Right atrium auricular region (tissue), 2 donors: ENCODE measurements around the gene NHS. TPM values are rescaled to one million over a fixed set of nuclear protein-coding genes. Genes with fewer than 3 reads are reported as not detected.
"Not testable (repeated sequence)": the region's sequence is repeated elsewhere in the genome, so short reads cannot be mapped to it uniquely, and the experiment has no call there.

Experiments used
- DNase-seq: peaks from one replicate; pipeline ENCODE4 v3.0.0-alpha.2; 2019; ENCODE audit warnings: low spot score
- H3K27ac ChIP-seq, 2 donors: fragments of 200-600 bp; sonication (generic); 1 replicate in 1 of 2; 2 replicates in 1 of 2; pipeline ENCODE4 v1.5.1; 2016 to 2019
- H3K27me3 ChIP-seq, 2 donors: fragments of 200-600 bp; sonication (generic); one replicate each; pipeline versions ENCODE4 v1.5.1 to v1.6.0; 2017 to 2019
- H3K36me3 ChIP-seq: fragments of 200-600 bp; sonication (generic); one replicate; pipeline ENCODE4 v1.5.1; 2016
- H3K4me1 ChIP-seq, 2 donors: fragments of 200-600 bp; sonication (generic); one replicate each; pipeline versions ENCODE4 v1.5.1 to v1.6.0; 2017 to 2019
- H3K4me3 ChIP-seq, 2 donors: fragments of 200-600 bp; sonication (generic); 1 replicate in 1 of 2; 2 replicates in 1 of 2; pipeline ENCODE4 v1.5.1; 2017 to 2019; ENCODE audit warnings: mild to moderate bottlenecking in 1 of 2, moderate library complexity in 1 of 2
- H3K9me3 ChIP-seq, 2 donors: fragments of 200-600 bp; sonication (generic); one replicate each; pipeline ENCODE4 v1.5.1; 2019
- total RNA-seq, 2 donors: library from RNA; depleted of rRNA; stranded (reverse); fragments of >200 nt; gene quantifications; one replicate each; pipeline ENCODE4 v1.1.0, GENCODE V29; 2016
- TF ChIP-seq, protein P1 (sequence below), 2 donors: fragments of 200-600 bp; sonication (generic); IDR thresholded peaks; one replicate each; pipeline ENCODE4 v1.5.1; 2019; ENCODE audit warnings: antibody characterized with exemption in 2 of 2

The NHS gene
- total RNA-seq, 2 donors from 2014 or later, result 0.59 to 2.0 TPM

DNA sequence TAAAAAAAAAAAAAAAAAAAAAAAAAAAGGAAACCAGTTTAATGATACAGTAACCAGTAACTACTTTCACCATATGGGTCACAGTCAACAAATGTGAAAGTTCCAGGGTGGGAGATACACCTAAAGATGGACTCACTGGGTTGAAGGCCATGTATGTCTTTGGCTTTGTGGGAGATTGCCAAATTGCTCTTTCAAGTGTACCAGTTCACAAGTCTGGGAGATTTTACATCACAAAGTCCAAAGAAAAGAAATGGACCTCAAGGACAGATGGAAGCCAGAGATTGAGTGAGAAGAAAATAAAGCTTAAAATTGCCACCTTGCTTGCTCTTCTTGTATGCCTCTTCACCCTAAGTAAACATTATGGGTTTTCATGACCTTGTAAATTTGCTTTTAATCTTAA is 65.3 kb downstream of the NHS start:
- Histone ChIP-seq H3K27ac (no peak overlapping the region), H3K4me1 (no peaks in the 10 kb centered on the region), H3K36me3 (no peaks in the 10 kb centered on the region), H3K9me3 (no peaks in the 10 kb centered on the region), H3K4me3 (no peak overlapping the region), H3K27me3 (no peaks in the 10 kb centered on the region)
- TF ChIP-seq, protein P1, sequence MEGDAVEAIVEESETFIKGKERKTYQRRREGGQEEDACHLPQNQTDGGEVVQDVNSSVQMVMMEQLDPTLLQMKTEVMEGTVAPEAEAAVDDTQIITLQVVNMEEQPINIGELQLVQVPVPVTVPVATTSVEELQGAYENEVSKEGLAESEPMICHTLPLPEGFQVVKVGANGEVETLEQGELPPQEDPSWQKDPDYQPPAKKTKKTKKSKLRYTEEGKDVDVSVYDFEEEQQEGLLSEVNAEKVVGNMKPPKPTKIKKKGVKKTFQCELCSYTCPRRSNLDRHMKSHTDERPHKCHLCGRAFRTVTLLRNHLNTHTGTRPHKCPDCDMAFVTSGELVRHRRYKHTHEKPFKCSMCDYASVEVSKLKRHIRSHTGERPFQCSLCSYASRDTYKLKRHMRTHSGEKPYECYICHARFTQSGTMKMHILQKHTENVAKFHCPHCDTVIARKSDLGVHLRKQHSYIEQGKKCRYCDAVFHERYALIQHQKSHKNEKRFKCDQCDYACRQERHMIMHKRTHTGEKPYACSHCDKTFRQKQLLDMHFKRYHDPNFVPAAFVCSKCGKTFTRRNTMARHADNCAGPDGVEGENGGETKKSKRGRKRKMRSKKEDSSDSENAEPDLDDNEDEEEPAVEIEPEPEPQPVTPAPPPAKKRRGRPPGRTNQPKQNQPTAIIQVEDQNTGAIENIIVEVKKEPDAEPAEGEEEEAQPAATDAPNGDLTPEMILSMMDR (IDR thresholded peaks at IDR 0.05), result no peak
- no peak for DNase-seq

DNA sequence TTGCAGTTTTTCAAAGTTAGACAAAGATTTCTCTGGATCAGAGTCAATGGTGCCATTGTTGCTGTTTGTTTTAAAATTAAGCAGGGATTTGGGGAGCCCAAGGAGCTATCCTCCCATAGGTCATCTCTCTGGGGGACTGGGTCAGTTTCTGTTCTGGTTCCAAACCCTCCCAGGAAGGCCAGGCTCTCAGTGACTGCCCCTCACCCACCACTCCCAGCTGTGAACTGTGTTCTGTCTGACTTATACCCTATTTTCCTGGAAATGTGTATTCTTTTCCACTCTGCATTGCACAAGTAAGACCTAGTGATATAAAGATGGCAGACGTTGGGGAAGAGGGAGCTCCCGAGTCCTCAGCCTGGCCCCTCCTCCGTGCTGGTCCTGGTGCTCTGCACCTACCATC is 65.8 kb downstream of the NHS start:
- Histone ChIP-seq H3K4me3 (no peak overlapping the region), H3K4me1 (no peaks in the 10 kb centered on the region), H3K27me3 (no peaks in the 10 kb centered on the region), H3K27ac (no peak overlapping the region), H3K9me3 (no peaks in the 10 kb centered on the region), H3K36me3 (no peaks in the 10 kb centered on the region)
- TF ChIP-seq, protein P1 (IDR thresholded peaks at IDR 0.05), result no peak
- DNase-seq, result no peak

DNA sequence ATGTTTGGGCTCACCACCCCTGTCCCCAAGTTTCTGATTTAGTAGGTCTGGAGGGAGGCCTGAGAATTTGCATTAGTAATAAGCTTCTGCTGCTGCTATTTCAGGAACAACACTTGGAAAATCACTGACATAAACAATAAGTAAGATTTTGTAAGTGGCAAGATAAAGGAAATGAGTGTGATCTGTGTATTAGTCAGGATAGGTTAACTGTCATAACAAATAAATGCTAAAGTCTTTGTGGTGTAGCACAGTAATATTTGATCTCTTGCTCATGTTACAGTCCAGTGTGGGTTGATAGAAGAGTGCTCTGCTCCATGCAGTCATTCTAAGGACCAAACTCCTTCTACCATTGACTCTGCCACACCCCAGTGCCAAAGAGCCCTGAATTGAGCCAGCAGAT is 67.0 kb downstream of the NHS start:
- Histone ChIP-seq H3K4me3 (no peak overlapping the region), H3K36me3 (no peaks in the 10 kb centered on the region), H3K27ac (no peak overlapping the region), H3K27me3 (no peaks in the 10 kb centered on the region), H3K4me1 (no peaks in the 10 kb centered on the region), H3K9me3 (no peaks in the 10 kb centered on the region)
- TF ChIP-seq, protein P1 (IDR thresholded peaks at IDR 0.05), result no peak
- DNase-seq, result no peak

DNA sequence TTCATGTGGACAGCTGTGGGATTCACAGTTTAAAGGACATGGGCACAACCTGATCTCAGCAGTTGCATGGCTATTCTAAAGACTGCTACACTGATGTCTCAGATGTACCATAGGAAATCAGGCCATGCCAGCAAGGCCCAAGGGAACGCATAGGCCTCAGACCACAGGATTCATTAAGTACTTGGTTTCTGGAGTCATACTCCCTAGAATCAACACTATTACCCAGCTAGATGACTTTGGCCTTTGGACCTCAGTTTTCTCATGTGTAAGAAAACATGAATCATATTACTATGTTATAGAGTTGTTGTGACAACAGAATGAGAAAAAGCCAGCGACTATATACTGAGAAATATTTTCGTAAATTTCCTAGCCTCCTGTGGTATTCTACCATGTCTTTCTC is 67.9 kb downstream of the NHS start:
- no peaks in the 10 kb centered on the region for H3K27me3 ChIP-seq
- no peaks in the 10 kb centered on the region for H3K9me3 ChIP-seq
- no peak overlapping the region for H3K4me3 ChIP-seq
- no peak overlapping the region for H3K27ac ChIP-seq
- no peak for DNase-seq
- no peaks in the 10 kb centered on the region for H3K4me1 ChIP-seq
- TF ChIP-seq, protein P1 (IDR thresholded peaks at IDR 0.05), result no peak
- no peaks in the 10 kb centered on the region for H3K36me3 ChIP-seq

DNA sequence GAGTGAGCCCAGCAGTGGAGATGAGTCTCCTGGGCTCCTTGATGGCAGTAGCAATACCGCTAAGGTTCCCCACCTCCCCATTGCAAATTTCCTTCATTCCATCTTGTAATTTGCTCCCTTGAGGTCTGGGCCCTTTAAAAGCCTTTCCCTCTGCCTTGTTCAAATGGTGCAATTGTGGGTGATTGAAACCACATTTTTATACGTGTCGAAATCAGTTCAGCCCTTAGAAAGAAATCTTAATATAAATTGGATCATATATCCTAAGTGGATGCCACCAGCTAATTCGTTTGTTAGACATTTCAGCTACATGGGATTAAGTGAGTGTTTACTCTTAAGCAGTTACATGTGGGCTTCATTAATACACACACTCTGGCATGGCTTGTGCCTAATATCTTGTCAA is 68.6 kb downstream of the NHS start:
- DNase-seq, result no peak
- H3K36me3 ChIP-seq, result no peaks in the 10 kb centered on the region
- H3K27ac ChIP-seq, result no peak overlapping the region
- H3K27me3 ChIP-seq, result no peaks in the 10 kb centered on the region
- H3K9me3 ChIP-seq, result no peaks in the 10 kb centered on the region
- TF ChIP-seq, protein P1 (IDR thresholded peaks at IDR 0.05), result no peak
- H3K4me1 ChIP-seq, result no peaks in the 10 kb centered on the region
- H3K4me3 ChIP-seq, result no peak overlapping the region

DNA sequence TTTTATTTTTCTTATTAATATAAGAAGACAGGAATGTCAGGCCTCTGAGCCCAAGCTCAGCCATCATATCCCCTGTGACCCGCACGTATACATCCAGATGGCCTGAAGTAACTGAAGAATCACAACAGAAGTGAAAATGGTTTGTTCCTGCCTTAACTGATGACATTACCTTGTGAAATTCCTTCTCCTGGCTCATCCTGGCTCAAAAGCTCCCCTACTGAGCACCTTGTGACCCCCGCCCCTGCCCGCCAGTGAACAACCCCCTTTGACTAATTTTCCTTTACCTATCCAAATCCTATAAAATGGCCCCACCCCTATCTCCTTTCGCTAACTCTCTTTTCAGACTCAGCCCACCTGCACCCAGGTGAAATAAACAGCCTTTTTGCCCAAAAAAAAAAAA is 71.3 kb downstream of the NHS start:
- not testable (repeated sequence) for H3K4me1 ChIP-seq, H3K9me3 ChIP-seq, H3K27ac ChIP-seq, H3K36me3 ChIP-seq, DNase-seq, H3K27me3 ChIP-seq, H3K4me3 ChIP-seq
